Myocyte (in vitro differentiated cells): ENCODE measurements around the gene PCDHA8. TPM values are rescaled to one million over a fixed set of nuclear protein-coding genes. Genes with fewer than 3 reads are reported as not detected.
"Not testable (repeated sequence)": the region's sequence is repeated elsewhere in the genome, so short reads cannot be mapped to it uniquely, and the experiment has no call there.

Experiments used
- DNase-seq: peaks from one replicate; pipeline ENCODE4 v3.0.0-alpha.2; 2012; ENCODE audit warnings: low read depth
- polyA plus RNA-seq: library from polyadenylated mRNA; unstranded; fragments of >200 nt; gene quantifications from one replicate; pipeline ENCODE4 v1.2.1, GENCODE V29; 2012; ENCODE audit warnings: missing spikeins
- total RNA-seq: library from RNA; depleted of rRNA; stranded (reverse); fragments of >200 nt; gene quantifications from 2 replicates; pipeline ENCODE4 v1.2.3, GENCODE V29; 2014

Gene PCDHA8
- total RNA-seq, result not detected in 2 replicates
- polyA plus RNA-seq, result not detected

GRCh38 chr5:140840978-140841962, at the start of gene PCDHA8:
Gene PCDHA8 (plus strand): TSS chr5:140841187. CDS start chr5:140841322, 135 bp downstream.
- DNase-seq, result no peak

- no peak for DNase-seq
Observed at GRCh38 chr5:140794595-140795258, 46.3 kb upstream of the PCDHA8 start, which contains the start of gene PCDHA2. Gene PCDHA2 (plus strand): TSS chr5:140794852.

- DNase-seq, result no peak
Observed at GRCh38 chr5:140795259-140795641, 45.7 kb upstream of the PCDHA8 start.

GRCh38 chr5:140796072-140796717, 44.8 kb upstream of the PCDHA8 start:
- not testable (repeated sequence) for DNase-seq

- no peak for DNase-seq
Observed at GRCh38 chr5:140796718-140797095, 44.3 kb upstream of the PCDHA8 start.

- peak; percentile 25 for DNase-seq
Observed at GRCh38 chr5:140800816-140801493, 40.0 kb upstream of the PCDHA8 start, which contains the start of gene PCDHA3. Gene PCDHA3 (plus strand): TSS chr5:140801057.

- DNase-seq, result peak; percentile 5
Observed at GRCh38 chr5:140801494-140801841, 39.5 kb upstream of the PCDHA8 start.

GRCh38 chr5:140802381-140802780, 38.6 kb upstream of the PCDHA8 start:
- DNase-seq, result not testable (repeated sequence)

GRCh38 chr5:140802781-140803271, 38.2 kb upstream of the PCDHA8 start:
- no peak for DNase-seq

- peak; percentile 51 for DNase-seq
Observed at GRCh38 chr5:140806834-140807775, 33.9 kb upstream of the PCDHA8 start, which contains the start of gene PCDHA4. Gene PCDHA4 (plus strand): TSS chr5:140807068.

GRCh38 chr5:140808241-140808888, 32.6 kb upstream of the PCDHA8 start:
- DNase-seq, result not testable (repeated sequence)

- no peak for DNase-seq
Observed at GRCh38 chr5:140808889-140809291, 32.1 kb upstream of the PCDHA8 start.

GRCh38 chr5:140821375-140822280, 19.4 kb upstream of the PCDHA8 start, which contains the start of gene PCDHA5:
Gene PCDHA5 (plus strand): TSS chr5:140821613.
- DNase-seq, result peak; percentile 16

GRCh38 chr5:140822281-140822629, 18.7 kb upstream of the PCDHA8 start:
- DNase-seq, result no peak

- not testable (repeated sequence) for DNase-seq
Observed at GRCh38 chr5:140822969-140823368, 18.0 kb upstream of the PCDHA8 start.

GRCh38 chr5:140823475-140823874, 17.5 kb upstream of the PCDHA8 start:
- no peak for DNase-seq

GRCh38 chr5:140827704-140828361, 13.2 kb upstream of the PCDHA8 start, which contains the start of gene PCDHA6:
Gene PCDHA6 (plus strand): TSS chr5:140827960. CDS start chr5:140828092, 132 bp downstream.
- DNase-seq, result no peak
